T-helper 2 cell treated with Interferon-gamma antibody and Interleukin-4, amounts not matched to agents 5 μg/mL and 100 μg/mL, for 36 hours (primary cell): Measurements from ENCODE around the gene PAOX.

ENCODE experiments used
- DNase-seq: peaks from one replicate; pipeline ENCODE4 v3.0.0; 2021; ENCODE audit warnings: low spot score
- H3K27ac Mint-ChIP-seq: one replicate; pipeline ENCODE4 v1.8.0; 2021; ENCODE audit warnings: mild to moderate bottlenecking, mixed read lengths
- H3K27me3 Mint-ChIP-seq: one replicate; pipeline ENCODE4 v1.8.0; 2021; ENCODE audit warnings: low read depth, mixed read lengths
- H3K36me3 Mint-ChIP-seq: one replicate; pipeline ENCODE4 v1.8.0; 2021; ENCODE audit warnings: low read depth, mixed read lengths
- H3K4me1 Mint-ChIP-seq: one replicate; pipeline ENCODE4 v1.8.0; 2021; ENCODE audit warnings: low read depth, mixed read lengths
- H3K4me3 Mint-ChIP-seq: one replicate; pipeline ENCODE4 v1.8.0; 2022; ENCODE audit warnings: mild to moderate bottlenecking, moderate library complexity, mixed read lengths
- H3K9me3 Mint-ChIP-seq: one replicate; pipeline ENCODE4 v1.8.0; 2021; ENCODE audit warnings: mixed read lengths

PAOX gene

GRCh38 chr10:133393401-133394063 is 14.5 kb downstream of the PAOX start:
- no peaks in the 10 kb centered on the region for H3K9me3 Mint-ChIP-seq
- H3K4me1 Mint-ChIP-seq, result peaks cover 40% of the 10 kb centered on the region
- no peaks in the 10 kb centered on the region for H3K27me3 Mint-ChIP-seq
- DNase-seq, result no peak
- H3K4me3 Mint-ChIP-seq, result peak overlapping the region; percentile 94
- H3K36me3 Mint-ChIP-seq, result peaks cover 29% of the 10 kb centered on the region
- H3K27ac Mint-ChIP-seq, result peak overlapping the region; percentile 90

DNA sequence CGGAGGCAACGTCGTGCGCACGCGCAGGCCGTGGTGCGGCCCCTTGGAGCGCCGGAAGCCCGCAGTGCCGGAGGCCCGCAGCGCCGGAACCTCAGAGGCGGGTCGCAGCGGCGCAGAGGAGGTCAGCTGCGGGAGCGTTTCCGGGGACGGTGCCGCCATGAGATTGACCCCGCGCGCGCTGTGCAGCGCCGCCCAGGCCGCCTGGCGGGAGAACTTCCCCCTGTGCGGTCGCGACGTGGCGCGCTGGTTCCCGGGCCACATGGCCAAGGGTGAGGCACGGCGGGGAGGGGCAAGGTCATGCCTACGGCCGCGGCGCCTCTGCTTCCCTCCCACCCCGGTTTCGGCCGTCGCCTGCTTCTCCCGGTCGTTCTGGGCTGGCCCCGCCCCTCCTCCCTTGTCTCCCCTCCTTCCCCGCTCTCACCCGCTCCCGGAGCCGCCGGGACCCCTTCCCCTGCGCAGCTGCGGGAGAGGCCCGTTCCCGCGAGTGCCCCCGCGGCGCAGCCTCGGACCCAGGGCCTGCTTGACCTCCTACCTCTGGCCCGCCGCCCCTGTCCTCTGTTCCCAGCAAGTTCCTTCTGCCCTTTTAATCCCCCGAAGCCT is 15.1 kb downstream of the PAOX start, which contains the start of gene MTG1:
Gene MTG1, plus strand, starts transcription at position 94 of the 600 bp plus-strand sequence. Its CDS starts 64 bp downstream, at position 158.
- Mint-ChIP-seq H3K9me3 (no peaks in the 10 kb centered on the region), H3K4me1 (peaks cover 35% of the 10 kb centered on the region)

DNA sequence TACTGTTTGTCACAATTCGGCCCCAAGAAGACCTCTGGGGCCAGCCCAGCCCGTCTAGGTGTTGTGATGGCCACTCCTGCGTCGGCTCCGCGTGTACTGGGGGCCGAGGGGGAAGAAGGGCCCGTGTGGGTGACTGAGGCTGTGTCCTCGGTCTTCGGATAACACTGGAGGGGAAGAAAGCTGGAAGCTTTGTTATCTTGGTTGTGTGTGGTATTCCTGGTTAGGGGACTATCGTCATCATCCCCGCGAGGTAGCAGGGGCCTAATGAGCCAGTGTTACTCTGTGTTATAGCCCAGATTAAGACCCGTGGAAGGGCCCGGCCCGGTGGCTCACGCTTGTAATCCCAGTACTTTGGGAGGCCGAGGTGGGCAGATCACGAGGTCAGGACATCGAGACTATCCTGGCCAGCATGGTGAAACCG is 15.7 kb downstream of the PAOX start:
- Mint-ChIP-seq H3K27ac (peak overlapping the region; percentile 90), H3K9me3 (no peaks in the 10 kb centered on the region), H3K4me1 (peaks cover 31% of the 10 kb centered on the region), H3K36me3 (peaks cover 41% of the 10 kb centered on the region), H3K27me3 (no peaks in the 10 kb centered on the region), H3K4me3 (peak overlapping the region; percentile 94)
- no peak for DNase-seq

More for the DNA sequence above, 15.1 kb downstream of the PAOX start, which contains the start of gene MTG1:
- DNase-seq, result peak; percentile 94
- peak within 1 kb of the TSS; percentile 90 for H3K27ac Mint-ChIP-seq
- peak within 1 kb of the TSS; percentile 94 for H3K4me3 Mint-ChIP-seq
- no peaks in the 10 kb centered on the region for H3K27me3 Mint-ChIP-seq
- peaks cover 35% of the 10 kb centered on the region for H3K36me3 Mint-ChIP-seq

DNA sequence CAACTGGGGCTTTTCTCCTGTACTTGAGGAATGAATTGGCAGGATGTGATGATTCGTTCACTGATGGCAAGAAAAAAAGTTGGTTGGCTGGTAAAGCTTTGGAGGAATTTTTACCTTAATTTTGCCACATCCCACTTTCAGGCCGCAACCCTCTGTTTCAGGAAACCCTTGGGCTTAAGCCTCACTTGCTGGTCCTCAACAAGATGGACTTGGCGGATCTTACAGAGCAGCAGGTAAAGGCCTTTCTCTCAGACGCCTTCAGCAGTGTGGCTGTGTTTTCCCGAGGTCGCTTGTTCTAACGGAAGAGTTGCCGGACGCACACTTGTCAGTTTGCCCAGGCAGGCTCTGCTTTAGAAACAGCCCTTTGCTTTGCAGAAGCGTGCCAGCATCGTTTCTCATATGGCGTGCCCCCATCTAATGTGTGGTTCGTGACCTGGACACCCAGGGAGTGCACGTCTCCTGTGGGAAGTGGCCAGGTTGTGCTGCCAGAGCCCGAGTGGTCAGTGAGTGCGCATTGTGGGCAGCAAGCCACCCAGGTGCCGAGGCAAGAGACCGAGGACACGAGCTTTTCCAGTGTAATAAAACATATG is 17.1 kb downstream of the PAOX start:
- DNase-seq, result no peak
- peaks cover 25% of the 10 kb centered on the region for H3K4me1 Mint-ChIP-seq
- H3K27ac Mint-ChIP-seq, result no peak overlapping the region
- H3K9me3 Mint-ChIP-seq, result no peaks in the 10 kb centered on the region
- no peaks in the 10 kb centered on the region for H3K27me3 Mint-ChIP-seq
- peaks cover 50% of the 10 kb centered on the region for H3K36me3 Mint-ChIP-seq
- H3K4me3 Mint-ChIP-seq, result peak overlapping the region; percentile 94

- H3K27me3 Mint-ChIP-seq, result no peaks in the 10 kb centered on the region
- H3K4me3 Mint-ChIP-seq, result no peak overlapping the region
- DNase-seq, result no peak
- peaks cover 24% of the 10 kb centered on the region for H3K4me1 Mint-ChIP-seq
- peaks cover 62% of the 10 kb centered on the region for H3K36me3 Mint-ChIP-seq
- H3K9me3 Mint-ChIP-seq, result no peaks in the 10 kb centered on the region
- no peak overlapping the region for H3K27ac Mint-ChIP-seq
Observed at GRCh38 chr10:133397938-133398337, 18.9 kb downstream of the PAOX start.

- no peak for DNase-seq
- H3K4me1 Mint-ChIP-seq, result peaks cover 27% of the 10 kb centered on the region
- H3K27ac Mint-ChIP-seq, result no peak overlapping the region
- no peaks in the 10 kb centered on the region for H3K27me3 Mint-ChIP-seq
- peaks cover 69% of the 10 kb centered on the region for H3K36me3 Mint-ChIP-seq
- H3K4me3 Mint-ChIP-seq, result no peak overlapping the region
- no peaks in the 10 kb centered on the region for H3K9me3 Mint-ChIP-seq
Observed at GRCh38 chr10:133399123-133399601, 20.1 kb downstream of the PAOX start.

GRCh38 chr10:133400624-133401424 is 21.8 kb downstream of the PAOX start:
- no peaks in the 10 kb centered on the region for H3K9me3 Mint-ChIP-seq
- peak overlapping the region; percentile 78 for H3K27ac Mint-ChIP-seq
- no peaks in the 10 kb centered on the region for H3K27me3 Mint-ChIP-seq
- peak overlapping the region; percentile 51 for H3K4me3 Mint-ChIP-seq
- H3K36me3 Mint-ChIP-seq, result peaks cover 71% of the 10 kb centered on the region
- peaks cover 30% of the 10 kb centered on the region for H3K4me1 Mint-ChIP-seq
- no peak for DNase-seq

DNA sequence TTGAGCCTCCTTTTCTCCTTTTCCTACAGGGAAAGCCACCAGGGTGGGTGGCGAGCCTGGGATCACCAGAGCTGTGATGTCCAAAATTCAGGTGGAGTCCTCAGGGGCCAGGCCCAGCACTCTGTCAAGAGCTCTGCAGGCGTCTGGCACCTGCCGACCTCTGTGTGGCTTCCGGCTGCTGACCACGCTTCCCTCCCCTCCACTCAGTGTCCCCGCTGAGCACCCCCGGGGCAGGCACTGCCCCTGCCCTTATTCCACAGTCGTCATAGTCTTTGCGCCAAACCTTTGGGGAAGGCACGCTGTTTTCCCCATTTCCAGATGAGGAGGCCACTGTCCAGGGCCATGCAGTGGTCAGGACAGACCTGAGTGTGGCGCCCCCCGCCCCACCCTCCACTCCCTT is 22.4 kb downstream of the PAOX start:
- Mint-ChIP-seq H3K36me3 (peaks cover 74% of the 10 kb centered on the region), H3K27me3 (no peaks in the 10 kb centered on the region), H3K9me3 (no peaks in the 10 kb centered on the region), H3K4me1 (peaks cover 35% of the 10 kb centered on the region), H3K4me3 (peak overlapping the region; percentile 32), H3K27ac (peak overlapping the region; percentile 78)
- no peak for DNase-seq

DNA sequence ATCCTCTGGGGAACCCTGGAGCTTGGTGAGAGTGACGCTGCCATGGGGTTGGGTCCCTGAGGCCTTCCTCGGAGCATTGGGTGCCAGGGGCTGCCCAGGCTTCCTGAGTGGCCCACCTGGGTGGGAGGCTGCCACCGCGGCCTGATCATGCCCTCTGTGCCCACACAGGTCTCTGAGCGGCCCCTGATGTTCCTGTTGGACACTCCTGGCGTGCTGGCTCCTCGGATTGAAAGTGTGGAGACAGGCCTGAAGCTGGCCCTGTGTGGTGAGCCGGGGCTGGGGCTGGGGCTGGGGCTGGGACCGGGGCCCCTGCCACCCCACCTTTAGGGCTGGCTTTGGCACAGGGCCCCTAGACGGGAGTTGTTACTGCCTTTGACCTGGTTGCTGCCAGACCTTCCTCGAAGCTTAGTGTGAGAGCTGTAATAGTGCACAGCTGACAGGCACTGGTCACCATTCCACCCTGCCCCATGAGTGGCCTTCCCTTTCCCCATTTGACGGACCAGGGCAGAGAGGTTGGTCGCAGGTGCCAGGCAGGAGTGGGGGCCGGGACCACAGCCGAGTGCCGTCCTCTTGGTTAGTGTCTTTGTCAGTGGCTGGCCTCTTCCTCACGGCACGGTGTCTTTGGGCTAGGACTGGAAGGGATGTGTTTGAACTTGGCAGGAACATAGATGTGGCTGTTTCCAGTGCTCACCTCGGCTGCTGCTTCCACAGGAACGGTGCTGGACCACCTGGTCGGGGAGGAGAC is 23.1 kb downstream of the PAOX start:
- peaks cover 73% of the 10 kb centered on the region for H3K36me3 Mint-ChIP-seq
- no peak overlapping the region for H3K4me3 Mint-ChIP-seq
- H3K27ac Mint-ChIP-seq, result peak overlapping the region; percentile 49
- no peaks in the 10 kb centered on the region for H3K27me3 Mint-ChIP-seq
- H3K4me1 Mint-ChIP-seq, result peaks cover 33% of the 10 kb centered on the region
- H3K9me3 Mint-ChIP-seq, result no peaks in the 10 kb centered on the region
- no peak for DNase-seq

DNA sequence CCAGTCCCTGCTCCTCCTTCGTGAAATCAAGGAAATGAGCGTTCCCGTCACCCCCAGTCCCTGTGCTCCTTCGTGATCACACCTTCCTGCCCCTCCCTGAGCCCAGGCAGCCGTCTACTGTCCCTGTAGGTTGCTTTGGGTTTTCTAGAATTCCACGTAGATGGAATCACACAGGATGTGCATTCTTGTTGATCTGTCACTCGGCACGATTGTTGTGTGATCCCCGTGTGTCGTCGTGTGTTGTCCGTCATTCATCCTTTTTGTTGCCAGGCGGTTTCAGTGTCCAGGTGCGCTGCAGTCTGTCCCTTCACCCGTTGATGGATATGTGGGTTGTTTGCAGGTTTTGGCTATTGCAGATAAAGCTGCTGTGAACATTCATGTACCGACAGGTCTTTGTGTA is 24.3 kb downstream of the PAOX start:
- DNase-seq, result no peak
- Mint-ChIP-seq H3K9me3 (peaks cover 6% of the 10 kb centered on the region), H3K27me3 (no peaks in the 10 kb centered on the region), H3K4me3 (no peak overlapping the region), H3K27ac (no peak overlapping the region), H3K36me3 (peaks cover 73% of the 10 kb centered on the region), H3K4me1 (peaks cover 33% of the 10 kb centered on the region)

- no peak overlapping the region for H3K4me3 Mint-ChIP-seq
- peaks cover 33% of the 10 kb centered on the region for H3K4me1 Mint-ChIP-seq
- no peak for DNase-seq
- H3K36me3 Mint-ChIP-seq, result peaks cover 74% of the 10 kb centered on the region
- H3K27ac Mint-ChIP-seq, result no peak overlapping the region
- no peaks in the 10 kb centered on the region for H3K27me3 Mint-ChIP-seq
- H3K9me3 Mint-ChIP-seq, result peaks cover 10% of the 10 kb centered on the region
Observed at GRCh38 chr10:133403784-133404183, 24.7 kb downstream of the PAOX start.

GRCh38 chr10:133405272-133405671 is 26.2 kb downstream of the PAOX start:
- H3K27ac Mint-ChIP-seq, result no peak overlapping the region
- peaks cover 36% of the 10 kb centered on the region for H3K4me1 Mint-ChIP-seq
- H3K27me3 Mint-ChIP-seq, result no peaks in the 10 kb centered on the region
- DNase-seq, result no peak
- H3K9me3 Mint-ChIP-seq, result peaks cover 23% of the 10 kb centered on the region
- peaks cover 75% of the 10 kb centered on the region for H3K36me3 Mint-ChIP-seq
- H3K4me3 Mint-ChIP-seq, result no peak overlapping the region

GRCh38 chr10:133405844-133406527 is 26.9 kb downstream of the PAOX start:
- Mint-ChIP-seq H3K4me3 (no peak overlapping the region), H3K36me3 (peaks cover 77% of the 10 kb centered on the region), H3K27ac (peak overlapping the region; percentile 8), H3K27me3 (no peaks in the 10 kb centered on the region), H3K4me1 (peaks cover 32% of the 10 kb centered on the region), H3K9me3 (peaks cover 31% of the 10 kb centered on the region)
- no peak for DNase-seq
